HUES6 (cell line): ENCODE results near the gene IL13.

Experiments used
- H3K27ac ChIP-seq: 2 replicates; pipeline ENCODE4 v1.7.0; 2013; ENCODE audit warnings: low read depth, mild to moderate bottlenecking, low read length, inconsistent platforms
- H3K27me3 ChIP-seq: 2 replicates; pipeline ENCODE4 v1.6.1; 2013; ENCODE audit warnings: low read length; ENCODE audit not compliant: control insufficient read depth, insufficient read depth
- H3K36me3 ChIP-seq: 2 replicates; pipeline ENCODE4 v1.6.1; 2013; ENCODE audit warnings: low read length; ENCODE audit not compliant: control insufficient read depth, insufficient read depth
- H3K4me1 ChIP-seq: 2 replicates; pipeline ENCODE4 v1.6.1; 2013; ENCODE audit warnings: low read length; ENCODE audit not compliant: control insufficient read depth, insufficient read depth
- H3K4me3 ChIP-seq: 2 replicates; pipeline ENCODE4 v1.5.1; 2013; ENCODE audit warnings: low read depth, low read length
- H3K9ac ChIP-seq: one replicate; pipeline ENCODE4 v1.6.1; 2013; ENCODE audit warnings: mild to moderate bottlenecking, low read length
- H3K9me3 ChIP-seq: 2 replicates; pipeline ENCODE4 v1.6.1; 2013; ENCODE audit warnings: low read depth, low read length; ENCODE audit not compliant: control insufficient read depth, insufficient read depth

The IL13 gene

GRCh38 chr5:132673488-132673887 lies 15.5 kb downstream of the IL13 start:
- H3K36me3 ChIP-seq: no peaks in the 10 kb centered on the region
- H3K27me3 ChIP-seq: 0 out of 2 replicates have a peak, but pooled peaks cover 3% of the 10 kb centered on the region
- H3K9me3 ChIP-seq: peaks cover 5% of the 10 kb centered on the region; the same call in 1 of the 2 replicates
- H3K27ac ChIP-seq: no peak overlapping the region
- no peak overlapping the region for H3K9ac ChIP-seq
- peaks cover 3% of the 10 kb centered on the region; the same call in 1 of the 2 replicates for H3K4me1 ChIP-seq
- no peak overlapping the region for H3K4me3 ChIP-seq

GRCh38 chr5:132673939-132674630 lies 16.1 kb downstream of the IL13 start, which contains the start of gene IL4:
Gene IL4 (plus strand): TSS chr5:132673989. CDS start chr5:132674051, 62 bp downstream.
- Histone ChIP-seq H3K27me3 (no peaks in the 10 kb centered on the region), H3K27ac (no peak within 1 kb of the TSS)

GRCh38 chr5:132674671-132675506 lies 16.9 kb downstream of the IL13 start:
- no peak overlapping the region for H3K9ac ChIP-seq

More at GRCh38 chr5:132673939-132674630, 16.1 kb downstream of the IL13 start, which contains the start of gene IL4:
- Histone ChIP-seq H3K4me3 (no peak within 1 kb of the TSS), H3K36me3 (no peaks in the 10 kb centered on the region), H3K4me1 (peaks cover 3% of the 10 kb centered on the region; the same call in 1 of the 2 replicates), H3K9me3 (peaks cover 5% of the 10 kb centered on the region; the same call in 1 of the 2 replicates), H3K9ac (no peak within 1 kb of the TSS)

DNA sequence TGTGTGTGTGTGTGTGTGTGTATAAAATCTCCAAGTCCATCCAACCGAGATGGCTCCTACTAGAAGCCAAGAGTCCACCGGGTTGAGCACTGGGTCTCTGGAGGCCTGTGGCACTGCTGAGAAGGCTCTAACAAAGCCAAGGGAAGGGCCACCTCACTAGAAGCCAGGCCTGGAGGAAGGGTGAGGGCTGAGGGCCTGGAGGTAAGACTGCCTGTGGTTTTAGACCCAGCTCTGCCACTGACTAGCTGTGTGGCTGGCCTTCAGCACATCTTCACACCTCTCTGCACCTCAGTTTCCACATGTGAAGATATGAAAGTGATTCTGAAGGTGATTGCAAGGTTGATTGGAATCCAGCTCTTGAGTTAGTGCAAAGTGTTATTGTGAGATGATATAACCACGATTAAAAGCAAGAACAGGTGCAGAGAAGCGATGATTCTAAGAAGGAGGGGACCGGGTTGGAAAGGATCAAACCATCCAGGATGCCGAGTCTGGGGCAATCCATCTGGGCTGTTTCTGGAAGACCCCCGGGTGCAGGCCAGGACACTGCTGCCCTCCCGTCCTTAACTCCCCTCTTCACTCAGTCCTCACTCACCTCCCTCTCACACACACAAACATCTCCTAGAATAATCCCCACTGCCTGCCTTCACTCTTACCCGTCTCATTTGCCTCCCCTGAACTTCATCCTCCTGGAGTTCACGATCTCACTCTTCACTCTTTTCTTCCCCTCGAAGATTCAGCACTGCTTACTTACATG lies 18.1 kb downstream of the IL13 start:
- H3K9ac ChIP-seq: no peak overlapping the region
- no peaks in the 10 kb centered on the region for H3K27me3 ChIP-seq
- H3K27ac ChIP-seq: no peak overlapping the region
- H3K4me3 ChIP-seq: no peak overlapping the region
- no peaks in the 10 kb centered on the region for H3K36me3 ChIP-seq
- 0 out of 2 replicates have a peak, but pooled peaks cover under 1% of the 10 kb centered on the region for H3K9me3 ChIP-seq
- H3K4me1 ChIP-seq: peaks cover 4% of the 10 kb centered on the region; the same call in 1 of the 2 replicates

More at GRCh38 chr5:132674671-132675506, 16.9 kb downstream of the IL13 start:
- H3K4me3 ChIP-seq: no peak overlapping the region
- H3K27ac ChIP-seq: no peak overlapping the region
- peaks cover 5% of the 10 kb centered on the region; the same call in 1 of the 2 replicates for H3K9me3 ChIP-seq
- no peaks in the 10 kb centered on the region for H3K36me3 ChIP-seq
- no peaks in the 10 kb centered on the region for H3K27me3 ChIP-seq
- peaks cover 3% of the 10 kb centered on the region; the same call in 1 of the 2 replicates for H3K4me1 ChIP-seq

- Histone ChIP-seq H3K36me3 (no peaks in the 10 kb centered on the region), H3K9me3 (no peaks in the 10 kb centered on the region), H3K4me3 (no peak overlapping the region), H3K27ac (no peak overlapping the region), H3K4me1 (peaks cover 4% of the 10 kb centered on the region; the same call in 1 of the 2 replicates), H3K9ac (no peak overlapping the region), H3K27me3 (no peaks in the 10 kb centered on the region)
Observed at GRCh38 chr5:132677191-132677590, 19.2 kb downstream of the IL13 start.

GRCh38 chr5:132677682-132678400 lies 19.9 kb downstream of the IL13 start:
- H3K36me3 ChIP-seq: no peaks in the 10 kb centered on the region
- no peak overlapping the region for H3K4me3 ChIP-seq
- H3K4me1 ChIP-seq: peaks cover 4% of the 10 kb centered on the region; the same call in 1 of the 2 replicates
- H3K9ac ChIP-seq: no peak overlapping the region
- H3K9me3 ChIP-seq: no peaks in the 10 kb centered on the region
- H3K27ac ChIP-seq: no peak overlapping the region
- no peaks in the 10 kb centered on the region for H3K27me3 ChIP-seq

DNA sequence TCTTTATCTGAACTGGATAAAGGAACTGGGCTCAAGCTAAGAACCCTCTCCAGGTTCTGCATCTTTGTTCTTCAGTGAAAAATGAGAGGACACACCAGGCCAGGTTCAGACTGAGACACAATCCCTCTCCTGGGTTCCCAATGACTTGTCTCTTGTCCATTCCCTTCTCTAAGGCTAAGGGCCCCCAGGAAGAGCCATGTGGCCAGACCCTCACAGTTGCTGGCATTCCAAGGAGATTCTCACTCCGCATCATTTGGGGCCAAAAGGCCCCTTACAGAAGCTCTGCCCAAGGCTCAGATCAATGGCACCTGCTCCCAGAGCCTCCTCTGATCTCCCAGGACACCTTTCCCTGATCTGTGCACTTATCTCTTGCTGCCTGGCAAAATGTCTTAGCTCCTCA lies 20.8 kb downstream of the IL13 start:
- Histone ChIP-seq H3K4me1 (peaks cover 4% of the 10 kb centered on the region; the same call in 1 of the 2 replicates), H3K27me3 (no peaks in the 10 kb centered on the region), H3K36me3 (no peaks in the 10 kb centered on the region), H3K9me3 (no peaks in the 10 kb centered on the region), H3K4me3 (no peak overlapping the region), H3K27ac (no peak overlapping the region), H3K9ac (no peak overlapping the region)

GRCh38 chr5:132679166-132679565 lies 21.2 kb downstream of the IL13 start:
- H3K4me1 ChIP-seq: peaks cover 4% of the 10 kb centered on the region; the same call in 1 of the 2 replicates
- H3K36me3 ChIP-seq: no peaks in the 10 kb centered on the region
- H3K9me3 ChIP-seq: no peaks in the 10 kb centered on the region
- no peaks in the 10 kb centered on the region for H3K27me3 ChIP-seq
- H3K4me3 ChIP-seq: no peak overlapping the region
- H3K27ac ChIP-seq: no peak overlapping the region
- H3K9ac ChIP-seq: no peak overlapping the region

DNA sequence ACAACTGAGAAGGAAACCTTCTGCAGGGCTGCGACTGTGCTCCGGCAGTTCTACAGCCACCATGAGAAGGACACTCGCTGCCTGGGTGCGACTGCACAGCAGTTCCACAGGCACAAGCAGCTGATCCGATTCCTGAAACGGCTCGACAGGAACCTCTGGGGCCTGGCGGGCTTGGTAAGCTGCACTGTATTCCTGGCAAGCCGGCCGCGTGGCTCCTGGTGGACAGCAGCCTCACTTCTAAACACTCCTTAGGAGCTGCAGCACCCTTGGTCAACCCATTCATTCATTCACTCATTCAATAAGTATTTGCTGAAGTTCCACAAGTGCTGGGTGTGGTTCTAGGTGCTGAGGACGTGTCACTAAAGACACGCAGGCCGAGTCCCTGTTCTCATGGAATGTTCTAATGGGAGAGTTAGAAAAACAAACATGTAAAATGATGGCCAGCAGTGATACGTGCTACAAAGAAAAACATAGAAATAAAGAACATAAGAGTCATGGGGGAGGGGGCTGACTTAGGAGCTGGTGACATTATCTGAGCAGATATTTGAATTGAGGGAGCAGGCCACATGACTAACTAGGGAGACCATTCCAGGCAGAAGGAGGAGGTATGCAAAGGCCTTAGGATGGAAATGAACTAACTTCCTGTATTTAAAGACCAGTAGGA lies 21.9 kb downstream of the IL13 start:
- Histone ChIP-seq H3K27me3 (no peaks in the 10 kb centered on the region), H3K9me3 (no peaks in the 10 kb centered on the region), H3K9ac (no peak overlapping the region), H3K36me3 (no peaks in the 10 kb centered on the region), H3K4me3 (no peak overlapping the region), H3K4me1 (peaks cover 4% of the 10 kb centered on the region; the same call in 1 of the 2 replicates), H3K27ac (no peak overlapping the region)
